WTC11 (cell line): Measurements from ENCODE around the gene SLC25A44. TPM values are rescaled to one million over a fixed set of nuclear protein-coding genes. Genes with fewer than 3 reads are reported as not detected.

Source experiments
- ATAC-seq: fragments of 200-7000 bp; cut with Tn5 transposase; 2 replicates; pipeline ENCODE4 v1.10.0; 2021; ENCODE audit warnings: mild to moderate bottlenecking, moderate library complexity
- CTCF ChIA-PET: fragments of 300-600 bp; sonication (Branson Sonifier 250); formaldehyde crosslinking; loops from one replicate; lab custom pipeline; 2021; ENCODE audit warnings: antibody characterized with exemption; lab: Charles Lee
- POLR2A ChIA-PET: fragments of 350-600 bp; sonication (Branson Sonifier 250); formaldehyde crosslinking; loops from one replicate; lab custom pipeline; 2021; ENCODE audit warnings: antibody characterized with exemption; lab: Charles Lee
- DNase-seq: peaks from one replicate; pipeline ENCODE4 v3.0.0; 2021; ENCODE audit warnings: low spot score
- H3K27ac Mint-ChIP-seq: 2 replicates; pipeline ENCODE4 v1.8.0; 2021; ENCODE audit warnings: mixed read lengths
- H3K27me3 Mint-ChIP-seq: 2 replicates; pipeline ENCODE4 v1.8.0; 2021; ENCODE audit warnings: low read depth, mild to moderate bottlenecking, moderate library complexity, mixed read lengths
- H3K36me3 Mint-ChIP-seq: 2 replicates; pipeline ENCODE4 v1.8.0; 2021; ENCODE audit warnings: mixed read lengths
- H3K4me1 Mint-ChIP-seq: 2 replicates; pipeline ENCODE4 v1.8.0; 2022; ENCODE audit warnings: mixed read lengths
- H3K4me3 Mint-ChIP-seq: 2 replicates; pipeline ENCODE4 v1.8.0; 2021; ENCODE audit warnings: mild to moderate bottlenecking, moderate library complexity, mixed read lengths
- H3K9me3 Mint-ChIP-seq: 2 replicates; pipeline ENCODE4 v1.8.0; 2021; ENCODE audit warnings: mixed read lengths
- AFF4 ChIP-seq: sonication (generic); formaldehyde crosslinking; IDR thresholded peaks from 2 replicates; pipeline ENCODE4 v1.8.1; 2023; ENCODE audit warnings: mild to moderate bottlenecking, missing genetic modification reagents, borderline replicate concordance
- CDX4 ChIP-seq: fragments of 250-450 bp; sonication (Bioruptor Pico); IDR thresholded peaks from 2 replicates; pipeline ENCODE4 v1.9.0; 2021; ENCODE audit warnings: moderate library complexity, mild to moderate bottlenecking, inconsistent platforms, borderline replicate concordance
- E2F5 ChIP-seq: sonication (generic); formaldehyde crosslinking; IDR thresholded peaks from 2 replicates; pipeline ENCODE4 v1.8.1; 2022; ENCODE audit warnings: mild to moderate bottlenecking, moderate library complexity, missing genetic modification reagents
- ELF4 ChIP-seq: sonication (generic); formaldehyde crosslinking; IDR thresholded peaks from 2 replicates; pipeline ENCODE4 v1.8.1; 2022; ENCODE audit warnings: low read depth, mild to moderate bottlenecking, moderate library complexity, missing genetic modification reagents
- EMX1 ChIP-seq: fragments of 250-450 bp; sonication (Bioruptor Pico); IDR thresholded peaks from 2 replicates; pipeline ENCODE4 v1.8.0; 2021; ENCODE audit warnings: mild to moderate bottlenecking
- ESRRA ChIP-seq: sonication (generic); formaldehyde crosslinking; IDR thresholded peaks from 2 replicates; pipeline ENCODE4 v1.8.1; 2022; ENCODE audit warnings: mild to moderate bottlenecking, missing genetic modification reagents, borderline replicate concordance
- GTF2I ChIP-seq: fragments of 250-450 bp; sonication (Bioruptor Pico); conservative IDR thresholded peaks from 2 replicates; pipeline ENCODE4 v1.4.0; 2021; ENCODE audit warnings: mild to moderate bottlenecking
- JUN ChIP-seq: sonication (generic); formaldehyde crosslinking; IDR thresholded peaks from 2 replicates; pipeline ENCODE4 v1.8.0; 2023; ENCODE audit warnings: mild to moderate bottlenecking, missing genetic modification reagents
- MXD4 ChIP-seq: fragments of 250-450 bp; sonication (Bioruptor Pico); IDR thresholded peaks from 2 replicates; pipeline ENCODE4 v1.8.0; 2021; ENCODE audit warnings: mild to moderate bottlenecking, moderate library complexity, borderline replicate concordance
- NFYB ChIP-seq: sonication (generic); formaldehyde crosslinking; conservative IDR thresholded peaks from 2 replicates; pipeline ENCODE4 v1.8.0; 2022; ENCODE audit warnings: low read depth, missing genetic modification reagents
- NR2C2 ChIP-seq: sonication (generic); formaldehyde crosslinking; IDR thresholded peaks from 2 replicates; pipeline ENCODE4 v1.8.0; 2022; ENCODE audit warnings: mild to moderate bottlenecking, missing genetic modification reagents
- NR3C1 ChIP-seq: sonication (generic); formaldehyde crosslinking; conservative IDR thresholded peaks from 2 replicates; pipeline ENCODE4 v1.8.1; 2023; ENCODE audit warnings: low read depth, mild to moderate bottlenecking, missing genetic modification reagents
- SMAD4 ChIP-seq: sonication (generic); formaldehyde crosslinking; IDR thresholded peaks from 2 replicates; pipeline ENCODE4 v1.8.0; 2022; ENCODE audit warnings: mild to moderate bottlenecking, missing genetic modification reagents
- SOX15 ChIP-seq: fragments of 250-450 bp; sonication (Bioruptor Pico); IDR thresholded peaks from 2 replicates; pipeline ENCODE4 v1.9.0; 2021; ENCODE audit warnings: mild to moderate bottlenecking
- TEAD1 ChIP-seq: sonication (generic); formaldehyde crosslinking; IDR thresholded peaks from 2 replicates; pipeline ENCODE4 v1.8.0; 2022; ENCODE audit warnings: mild to moderate bottlenecking, missing genetic modification reagents
- TP53 ChIP-seq: sonication (generic); formaldehyde crosslinking; IDR thresholded peaks from 2 replicates; pipeline ENCODE4 v1.8.1; 2023; ENCODE audit warnings: mild to moderate bottlenecking, missing genetic modification reagents
- ZMAT4 ChIP-seq: fragments of 250-450 bp; sonication (Bioruptor Pico); IDR thresholded peaks from 2 replicates; pipeline ENCODE4 v1.9.0; 2021; ENCODE audit warnings: mild to moderate bottlenecking
- ZNF219 ChIP-seq: sonication (generic); formaldehyde crosslinking; IDR thresholded peaks from 2 replicates; pipeline ENCODE4 v1.8.0; 2023; ENCODE audit warnings: missing genetic modification reagents, mild to moderate bottlenecking, borderline replicate concordance
- ZNF232 ChIP-seq: sonication (generic); formaldehyde crosslinking; IDR thresholded peaks from 2 replicates; pipeline ENCODE4 v1.8.0; 2022; ENCODE audit warnings: mild to moderate bottlenecking, missing genetic modification reagents
- ZNF396 ChIP-seq: fragments of 250-450 bp; sonication (Bioruptor Pico); IDR thresholded peaks from 2 replicates; pipeline ENCODE4 v1.8.0; 2021; ENCODE audit warnings: mild to moderate bottlenecking, moderate library complexity, borderline replicate concordance
- ZNF425 ChIP-seq: fragments of 250-450 bp; sonication (Bioruptor Pico); conservative IDR thresholded peaks from 2 replicates; pipeline ENCODE4 v1.9.0; 2021; ENCODE audit warnings: mild to moderate bottlenecking
- total RNA-seq: library from RNA; stranded (reverse); gene quantifications from 3 replicates; pipeline ENCODE4 v1.2.3, GENCODE V29; 2021

SLC25A44 gene
- total RNA-seq, 1 experiment from 2014 or later = 29.1 TPM

GRCh38 chr1:156226782-156227181 lies 32.9 kb downstream of the SLC25A44 start:
- ChIA-PET POLR2A (no interaction called here), CTCF (interaction anchor here (0.9 to 10.2 kb wide), 3 partner anchors 21 to 86 kb away, joined by 3 to 358 read pairs (median 124); partner anchors contain the start of gene PAQR6)
- Mint-ChIP-seq H3K9me3 (no peaks in the 10 kb centered on the region), H3K27ac (no peak overlapping the region), H3K27me3 (no peaks in the 10 kb centered on the region), H3K4me1 (peaks cover 4% of the 10 kb centered on the region), H3K4me3 (no peak overlapping the region), H3K36me3 (peaks cover 41% of the 10 kb centered on the region)
- no peak for DNase-seq
- no peak for ATAC-seq
- TF ChIP-seq SOX15 (CRISPR knock-in tag) = no peak
- no peak for TF ChIP-seq ZNF425 (CRISPR knock-in tag)
- TF ChIP-seq ZNF219 = no peak
- TF ChIP-seq SMAD4 (CRISPR knock-in tag) = no peak
- no peak for TF ChIP-seq CDX4 (CRISPR knock-in tag)
- TF ChIP-seq TP53 (CRISPR knock-in tag) = no peak
- no peak for TF ChIP-seq NR2C2 (CRISPR knock-in tag)

- H3K9me3 Mint-ChIP-seq = no peaks in the 10 kb centered on the region
- ATAC-seq = no peak
These were observed 34.6 kb downstream of the SLC25A44 start for GRCh38 chr1:156228501-156228900.

More at GRCh38 chr1:156228501-156228900, 34.6 kb downstream of the SLC25A44 start:
- Mint-ChIP-seq H3K36me3 (peaks cover 32% of the 10 kb centered on the region), H3K27ac (no peak overlapping the region), H3K4me1 (peaks cover 4% of the 10 kb centered on the region), H3K4me3 (no peak overlapping the region), H3K27me3 (no peaks in the 10 kb centered on the region)
- no peak for DNase-seq
- POLR2A ChIA-PET = interaction anchor here (0.8 kb wide), 1 partner anchor 16 kb away, joined by 5 read pairs; the partner anchor contains the start of gene PMF1
- TF ChIP-seq E2F5 (CRISPR knock-in tag) (no peak), AFF4 (CRISPR knock-in tag) (no peak), GTF2I (no peak), NFYB (CRISPR knock-in tag) (no peak), ZNF396 (CRISPR knock-in tag) (no peak), ZMAT4 (CRISPR knock-in tag) (no peak), ZNF232 (CRISPR knock-in tag) (no peak), ESRRA (no peak), NR3C1 (CRISPR knock-in tag) (no peak), JUN (CRISPR knock-in tag) (no peak), EMX1 (CRISPR knock-in tag) (no peak), TEAD1 (no peak), ELF4 (no peak), MXD4 (CRISPR knock-in tag) (no peak)
- CTCF ChIA-PET = interaction anchor here (5.3 to 10.2 kb wide), 2 partner anchors 87 to 88 kb away, joined by 34 to 358 read pairs; no protein-coding TSS in a partner anchor
